ENCODE data around the gene TSHB. TPM values are rescaled to one million over a fixed set of nuclear protein-coding genes. Genes with fewer than 3 reads are reported as not detected.
"Not testable (repeated sequence)": the region's sequence is repeated elsewhere in the genome, so short reads cannot be mapped to it uniquely, and the experiment has no call there.

Gene TSHB
- total RNA-seq, 4 donors from 2014 or later = not detected

GRCh38 chr1:115006191-115006590 lies 23.4 kb upstream of the TSHB start:
- no peak for TF ChIP-seq POLR2A (IDR thresholded peaks at IDR 0.05)
- TF ChIP-seq EP300 (IDR thresholded peaks at IDR 0.05) = no peak
- no peak for TF ChIP-seq CTCF (IDR thresholded peaks at IDR 0.05)
- no peak overlapping the region for H3K27ac ChIP-seq
- no peaks in the 10 kb centered on the region for H3K9me3 ChIP-seq
- no peak overlapping the region for H3K4me3 ChIP-seq
- H3K36me3 ChIP-seq = no peaks in the 10 kb centered on the region
- H3K27me3 ChIP-seq = no peaks in the 10 kb centered on the region
- DNase-seq (ENCODE audit: low spot score in 2 of 2) = no peak
- 79 to 86% methylated on average over 2 of the region's 2 CpGs for WGBS, 2 donors
- H3K4me1 ChIP-seq = no peaks in the 10 kb centered on the region

- Histone ChIP-seq H3K4me1 (no peaks in the 10 kb centered on the region), H3K36me3 (no peaks in the 10 kb centered on the region), H3K9me3 (no peaks in the 10 kb centered on the region), H3K27ac (no peak overlapping the region), H3K4me3 (no peak overlapping the region), H3K27me3 (no peaks in the 10 kb centered on the region)
- WGBS, 2 donors = 86 to 95% methylated on average over 1 of the region's 1 CpG
- TF ChIP-seq EP300 (IDR thresholded peaks at IDR 0.05) (no peak), POLR2A (IDR thresholded peaks at IDR 0.05) (no peak), CTCF (IDR thresholded peaks at IDR 0.05) (no peak)
- no peak for DNase-seq (ENCODE audit: low spot score in 2 of 2)
Measured at GRCh38 chr1:115012006-115012405, 17.6 kb upstream of the TSHB start.

GRCh38 chr1:115012434-115012833 lies 17.2 kb upstream of the TSHB start:
- no peak overlapping the region for H3K27ac ChIP-seq
- no peak overlapping the region for H3K4me3 ChIP-seq
- no peak for DNase-seq (ENCODE audit: low spot score in 2 of 2)
- no peaks in the 10 kb centered on the region for H3K36me3 ChIP-seq
- WGBS, 2 donors = 80% methylated on average over 1 of the region's 1 CpG
- H3K4me1 ChIP-seq = no peaks in the 10 kb centered on the region
- TF ChIP-seq CTCF (IDR thresholded peaks at IDR 0.05) = no peak
- TF ChIP-seq POLR2A (IDR thresholded peaks at IDR 0.05) = no peak
- TF ChIP-seq EP300 (IDR thresholded peaks at IDR 0.05) = no peak
- H3K9me3 ChIP-seq = no peaks in the 10 kb centered on the region
- H3K27me3 ChIP-seq = no peaks in the 10 kb centered on the region

GRCh38 chr1:115013792-115014191 lies 15.8 kb upstream of the TSHB start:
- TF ChIP-seq CTCF (IDR thresholded peaks at IDR 0.05) (no peak), EP300 (IDR thresholded peaks at IDR 0.05) (no peak), POLR2A (IDR thresholded peaks at IDR 0.05) (no peak)
- Histone ChIP-seq H3K27me3 (no peaks in the 10 kb centered on the region), H3K4me3 (no peak overlapping the region), H3K9me3 (no peaks in the 10 kb centered on the region), H3K36me3 (no peaks in the 10 kb centered on the region), H3K27ac (no peak overlapping the region), H3K4me1 (no peaks in the 10 kb centered on the region)
- WGBS, 2 donors = 92 to 95% methylated on average over 2 of the region's 2 CpGs
- DNase-seq (ENCODE audit: low spot score in 2 of 2) = no peak

GRCh38 chr1:115019549-115019948 lies 10.1 kb upstream of the TSHB start:
- 88 to 94% methylated on average over 9 of the region's 9 CpGs for WGBS, 2 donors
- H3K27ac ChIP-seq; H3K9me3 ChIP-seq; DNase-seq (ENCODE audit: low spot score in 2 of 2); H3K27me3 ChIP-seq; H3K36me3 ChIP-seq; H3K4me3 ChIP-seq; H3K4me1 ChIP-seq: not testable (repeated sequence)

- Histone ChIP-seq H3K4me3 (no peak overlapping the region), H3K27ac (no peak overlapping the region), H3K36me3 (no peaks in the 10 kb centered on the region), H3K9me3 (no peaks in the 10 kb centered on the region), H3K27me3 (no peaks in the 10 kb centered on the region), H3K4me1 (no peaks in the 10 kb centered on the region)
- 55 to 74% methylated on average over 1 of the region's 1 CpG for WGBS, 2 donors
- TF ChIP-seq EP300 (IDR thresholded peaks at IDR 0.05) (no peak), CTCF (IDR thresholded peaks at IDR 0.05) (no peak), POLR2A (IDR thresholded peaks at IDR 0.05) (no peak)
- DNase-seq (ENCODE audit: low spot score in 2 of 2) = no peak
Measured at GRCh38 chr1:115021145-115021544, 8.5 kb upstream of the TSHB start.

Data from tibial nerve (tissue), 4 donors.